Fibroblast of villous mesenchyme (primary cell): Measurements from ENCODE around the gene FRAS1. TPM values are rescaled to one million over a fixed set of nuclear protein-coding genes. Genes with fewer than 3 reads are reported as not detected.

Source experiments
- DNase-seq: peaks from one replicate; pipeline ENCODE4 v3.0.0-alpha.2; 2010; ENCODE audit warnings: low read depth
- H3K4me3 ChIP-seq: 2 replicates; pipeline ENCODE4 v1.5.1; 2011; ENCODE audit warnings: low read depth, mild to moderate bottlenecking, low read length
- CTCF ChIP-seq: IDR thresholded peaks from 2 replicates; pipeline ENCODE4 v1.5.1; 2012; ENCODE audit warnings: low read depth, mild to moderate bottlenecking, low read length; ENCODE audit not compliant: insufficient read depth
- total RNA-seq: library from RNA; depleted of rRNA; stranded (reverse); fragments of >200 nt; gene quantifications from 2 replicates; pipeline ENCODE4 v1.2.3, GENCODE V29; 2012

FRAS1 gene
- total RNA-seq, 1 donor = 1.3 TPM

DNA sequence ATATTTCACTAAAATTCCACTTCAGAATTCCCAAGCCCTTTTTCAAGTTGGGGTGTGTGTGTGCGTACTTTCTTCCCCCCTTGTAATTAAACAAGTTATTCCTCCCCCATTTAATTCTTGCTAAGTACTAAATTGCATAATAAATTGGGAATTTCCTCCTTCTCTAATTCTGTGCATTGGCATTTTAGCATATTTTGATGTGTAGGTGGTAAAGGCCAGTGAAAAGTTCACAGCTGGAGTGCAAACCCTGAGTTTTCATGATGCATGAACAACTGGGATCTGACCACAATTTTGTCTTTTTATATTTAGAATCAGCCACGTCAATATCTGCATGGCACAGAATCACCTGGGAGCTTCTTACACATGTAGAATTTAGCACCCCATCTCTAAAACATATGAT lies 513.0 kb downstream of the FRAS1 start:
- DNase-seq = no peak
- no peak overlapping the region for H3K4me3 ChIP-seq
- no peak for TF ChIP-seq CTCF

- no peak overlapping the region for H3K4me3 ChIP-seq
- no peak for TF ChIP-seq CTCF
- no peak for DNase-seq
Measured at GRCh38 chr4:78571804-78572203, 514.7 kb downstream of the FRAS1 start.

DNA sequence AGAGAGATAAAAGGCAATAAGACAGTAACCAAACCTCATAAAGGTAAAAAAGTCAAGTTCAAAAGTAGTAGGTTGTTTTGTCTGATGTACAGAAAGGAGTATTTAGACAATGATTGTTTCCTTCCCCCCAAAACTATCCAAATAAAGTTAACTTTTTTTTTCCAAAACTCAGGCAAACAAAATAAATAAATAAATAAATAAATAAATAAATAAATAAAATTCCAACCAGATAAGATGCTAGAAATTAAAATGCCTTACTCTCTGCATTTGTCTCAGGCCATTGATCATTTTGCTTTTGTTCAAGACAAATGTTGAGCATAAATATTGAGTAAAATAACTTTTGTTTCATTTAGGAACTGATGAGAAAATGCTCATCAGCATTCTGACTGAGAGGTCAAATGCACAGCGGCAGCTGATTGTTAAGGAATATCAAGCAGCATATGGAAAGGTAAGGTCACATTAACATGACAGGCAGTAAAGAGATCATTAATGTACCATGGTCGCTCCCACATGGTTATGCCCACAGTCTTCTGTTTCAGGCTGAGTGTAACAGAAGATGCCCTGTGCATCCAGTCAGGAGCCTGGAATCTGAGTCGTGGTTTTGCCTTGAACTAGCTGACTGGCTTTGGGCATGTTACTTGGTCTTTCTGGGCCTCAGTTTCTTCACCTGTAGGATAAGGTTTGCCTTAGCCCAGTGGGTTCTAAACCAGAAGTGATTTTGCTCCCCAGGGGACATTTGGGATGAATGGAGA lies 521.7 kb downstream of the FRAS1 start:
- no peak for TF ChIP-seq CTCF
- no peak overlapping the region for H3K4me3 ChIP-seq
- DNase-seq = no peak

GRCh38 chr4:78581618-78582017 lies 524.5 kb downstream of the FRAS1 start:
- TF ChIP-seq CTCF = no peak
- no peak overlapping the region for H3K4me3 ChIP-seq

DNA sequence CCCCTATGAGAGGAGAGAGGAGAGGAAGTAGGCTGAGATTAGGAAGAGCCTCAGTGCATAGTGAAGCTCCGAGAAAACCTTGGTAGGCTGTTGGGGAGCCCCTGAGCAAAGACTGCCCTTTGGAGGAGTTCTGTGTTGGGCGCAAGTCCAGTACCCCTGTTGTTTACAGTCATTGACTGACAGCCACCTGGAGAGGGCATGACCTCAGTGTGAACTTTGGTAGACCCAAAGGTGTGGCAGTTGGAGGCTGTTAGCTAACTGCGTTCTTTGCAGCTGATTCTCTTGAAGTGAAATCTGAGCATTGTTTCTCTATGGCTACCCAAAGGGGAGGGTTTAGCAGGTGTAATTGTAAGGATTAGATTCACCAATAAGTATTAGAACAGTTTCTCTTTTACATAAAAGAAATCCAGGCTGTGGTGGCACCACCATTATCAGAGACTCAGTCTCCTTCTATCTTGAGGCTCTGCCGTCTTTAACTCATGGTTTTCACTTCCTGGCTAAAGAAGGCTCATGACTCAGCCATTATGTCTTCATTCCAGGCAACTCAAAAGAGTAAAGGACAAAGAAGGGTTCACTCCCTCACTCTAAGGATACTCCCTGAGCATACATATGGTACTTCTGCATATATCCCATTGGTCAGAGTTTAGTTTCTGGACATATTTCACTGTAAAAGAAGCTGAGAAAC lies 527.9 kb downstream of the FRAS1 start:
- no peak for TF ChIP-seq CTCF
- DNase-seq = no peak
- H3K4me3 ChIP-seq = no peak overlapping the region

More at GRCh38 chr4:78581618-78582017, 524.5 kb downstream of the FRAS1 start:
- DNase-seq = no peak

GRCh38 chr4:78585633-78586032 lies 528.5 kb downstream of the FRAS1 start:
- no peak for TF ChIP-seq CTCF
- no peak overlapping the region for H3K4me3 ChIP-seq
- DNase-seq = no peak
